SW480 (cell line): ENCODE results near the gene DOP1A.
A peak's percentile ranks its signal among the peaks of the same experiment; 100 is the strongest.

Source experiments
- DNase-seq: peaks from one replicate; pipeline ENCODE4 v3.0.0-alpha.2; 2016; ENCODE audit warnings: low spot score

DOP1A gene

DNA sequence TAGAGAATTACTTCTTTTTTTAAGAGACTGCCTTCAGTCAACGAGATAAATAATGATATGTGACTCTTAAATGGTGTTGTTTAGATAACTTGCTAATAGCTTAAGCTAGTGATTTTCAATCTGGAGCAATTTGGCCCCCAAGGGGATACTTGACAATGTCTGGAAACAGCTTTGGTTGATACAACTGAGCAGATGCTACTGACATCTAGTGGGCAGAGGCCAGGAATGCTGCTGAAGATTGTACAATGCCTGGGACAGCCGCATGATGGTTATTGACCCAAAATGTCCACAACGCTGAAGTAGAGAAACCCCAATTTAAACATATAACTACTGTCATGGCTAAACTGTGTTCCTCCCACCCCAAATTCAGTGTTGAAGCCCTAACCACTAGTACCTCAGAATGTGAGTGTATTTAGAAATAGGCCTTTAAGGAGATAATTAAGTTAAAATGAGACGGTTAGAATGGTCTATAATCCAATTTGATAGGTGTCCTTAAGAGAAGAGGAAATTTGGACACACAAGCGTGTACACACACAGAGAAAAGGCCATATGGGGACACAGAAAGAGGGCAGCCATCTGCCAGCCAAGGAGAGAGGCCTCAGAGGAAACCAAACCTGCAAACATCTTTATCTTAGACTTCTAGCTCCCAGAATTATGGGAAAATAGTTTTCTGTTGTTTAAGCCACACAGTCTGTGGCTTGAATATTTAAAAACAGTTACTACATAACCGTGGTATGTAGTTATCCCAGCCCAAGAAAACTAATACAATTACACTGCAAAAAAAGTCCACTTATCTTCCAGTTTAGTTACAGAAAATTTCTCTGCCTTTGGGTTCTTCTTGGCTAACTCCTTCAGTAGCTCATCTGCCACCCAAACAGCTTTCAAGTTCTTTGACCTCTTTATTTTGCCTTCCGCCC is 147.9 kb downstream of the DOP1A start:
- peak; percentile 46 for DNase-seq

DNA sequence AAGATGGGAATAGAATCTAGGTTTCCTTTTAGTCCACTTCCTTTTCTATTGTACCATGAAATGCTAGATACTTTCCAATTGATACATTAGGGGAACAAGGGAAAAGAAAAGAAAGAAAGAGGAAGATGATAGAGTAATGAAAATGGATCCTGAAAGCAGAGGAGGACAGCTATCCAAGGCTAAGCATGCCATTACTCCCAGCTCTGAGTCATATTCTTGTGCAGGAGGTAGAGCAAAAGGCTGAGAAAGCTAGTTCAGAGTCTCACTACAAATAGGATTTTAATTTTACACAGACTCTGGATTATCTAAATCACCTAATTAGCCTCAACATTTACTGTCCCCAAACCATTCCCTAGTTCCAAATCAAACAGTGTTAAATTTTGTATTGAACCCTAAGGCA is 149.3 kb downstream of the DOP1A start:
- no peak for DNase-seq
